IPS-18c (cell line): Measurements from ENCODE around the gene CACNA2D4.

Source experiments
- H3K4me3 ChIP-seq: 2 replicates; pipeline ENCODE4 v1.7.0; 2013; ENCODE audit warnings: low read depth, mild to moderate bottlenecking, low read length, moderate library complexity; ENCODE audit not compliant: insufficient read depth
- H3K9me3 ChIP-seq: one replicate; pipeline ENCODE4 v1.6.1; 2013; ENCODE audit warnings: mild to moderate bottlenecking, low read length, moderate library complexity; ENCODE audit not compliant: control insufficient read depth, insufficient read depth

CACNA2D4 gene

GRCh38 chr12:1845427-1845826, 73.0 kb downstream of the CACNA2D4 start:
- H3K9me3 ChIP-seq, result peaks cover 2% of the 10 kb centered on the region
- H3K4me3 ChIP-seq, result no peak overlapping the region

- Histone ChIP-seq H3K9me3 (peaks cover 2% of the 10 kb centered on the region), H3K4me3 (no peak overlapping the region)
Measured at GRCh38 chr12:1844661-1845409, 73.6 kb downstream of the CACNA2D4 start.

- Histone ChIP-seq H3K4me3 (no peak overlapping the region), H3K9me3 (peaks cover 2% of the 10 kb centered on the region)
Measured at GRCh38 chr12:1844223-1844622, 74.2 kb downstream of the CACNA2D4 start.

GRCh38 chr12:1843641-1844005, 74.8 kb downstream of the CACNA2D4 start:
- Histone ChIP-seq H3K9me3 (peaks cover 2% of the 10 kb centered on the region), H3K4me3 (no peak overlapping the region)

GRCh38 chr12:1842905-1843640, 75.4 kb downstream of the CACNA2D4 start:
- H3K4me3 ChIP-seq, result no peak overlapping the region
- peaks cover 2% of the 10 kb centered on the region for H3K9me3 ChIP-seq

- Histone ChIP-seq H3K4me3 (no peak overlapping the region), H3K9me3 (peaks cover 2% of the 10 kb centered on the region)
Measured at GRCh38 chr12:1842183-1842904, 76.1 kb downstream of the CACNA2D4 start.

GRCh38 chr12:1841586-1842182, 76.8 kb downstream of the CACNA2D4 start:
- no peaks in the 10 kb centered on the region for H3K9me3 ChIP-seq
- no peak overlapping the region for H3K4me3 ChIP-seq

GRCh38 chr12:1840981-1841425, 77.4 kb downstream of the CACNA2D4 start:
- H3K4me3 ChIP-seq, result no peak overlapping the region
- H3K9me3 ChIP-seq, result no peaks in the 10 kb centered on the region

GRCh38 chr12:1839956-1840951, 78.2 kb downstream of the CACNA2D4 start:
- Histone ChIP-seq H3K4me3 (no peak overlapping the region), H3K9me3 (no peaks in the 10 kb centered on the region)

GRCh38 chr12:1839464-1839863, 79.0 kb downstream of the CACNA2D4 start:
- Histone ChIP-seq H3K4me3 (no peak overlapping the region), H3K9me3 (no peaks in the 10 kb centered on the region)

- H3K4me3 ChIP-seq, result no peak overlapping the region
- H3K9me3 ChIP-seq, result no peaks in the 10 kb centered on the region
Measured at GRCh38 chr12:1838994-1839365, 79.5 kb downstream of the CACNA2D4 start.

- Histone ChIP-seq H3K4me3 (no peak overlapping the region), H3K9me3 (no peaks in the 10 kb centered on the region)
Measured at GRCh38 chr12:1838205-1838993, 80.1 kb downstream of the CACNA2D4 start.

- H3K4me3 ChIP-seq, result no peak overlapping the region
- no peaks in the 10 kb centered on the region for H3K9me3 ChIP-seq
Measured at GRCh38 chr12:1837541-1838204, 80.8 kb downstream of the CACNA2D4 start.

- Histone ChIP-seq H3K9me3 (no peaks in the 10 kb centered on the region), H3K4me3 (no peak overlapping the region)
Measured at GRCh38 chr12:1836854-1837421, 81.5 kb downstream of the CACNA2D4 start.

GRCh38 chr12:1836241-1836803, 82.1 kb downstream of the CACNA2D4 start:
- no peak overlapping the region for H3K4me3 ChIP-seq

More at GRCh38 chr12:1836241-1836803, 82.1 kb downstream of the CACNA2D4 start:
- H3K9me3 ChIP-seq, result no peaks in the 10 kb centered on the region
